Astrocyte of the cerebellum (primary cell): ENCODE measurements around the gene PEX6.

ENCODE experiments used
- DNase-seq: peaks from one replicate; pipeline ENCODE4 v3.0.0-alpha.2; 2011; ENCODE audit warnings: low read depth
- H3K4me3 ChIP-seq: 2 replicates; pipeline ENCODE4 v1.5.1; 2011; ENCODE audit warnings: mild to moderate bottlenecking, low read depth, low read length, moderate library complexity
- CTCF ChIP-seq: IDR thresholded peaks from 2 replicates; pipeline ENCODE4 v1.5.1; 2012; ENCODE audit warnings: low read length, low read depth, moderate library complexity, mild to moderate bottlenecking; ENCODE audit errors: missing control alignments
- in situ Hi-C: cut with HindIII; loops from 2 replicates; pipeline ENCODE4 v1.10.0; 2017; ENCODE audit warnings: low sequenced_read_pairs

PEX6 gene

GRCh38 chr6:42915732-42916131 lies 63.2 kb downstream of the PEX6 start, which contains the start of gene PTCRA:
Gene PTCRA (plus strand): TSS chr6:42916053. CDS start chr6:42916070, 17 bp downstream.
- TF ChIP-seq CTCF, result no peak
- no peak within 1 kb of the TSS for H3K4me3 ChIP-seq
- in situ Hi-C loops, result no loop called here
- no peak for DNase-seq

- in situ Hi-C loops, result no loop called here
- no peak for DNase-seq
- no peak for TF ChIP-seq CTCF
- no peak overlapping the region for H3K4me3 ChIP-seq
These were observed 64.4 kb downstream of the PEX6 start for GRCh38 chr6:42914546-42914945.
